Measurements from ENCODE around the gene PPM1F.
A peak's percentile ranks its signal among the peaks of the same experiment; 100 is the strongest.

PPM1F gene
- 39.2 to 51.7 (median 51.5) reads per million in 3 experiments for total RNA-seq

DNA sequence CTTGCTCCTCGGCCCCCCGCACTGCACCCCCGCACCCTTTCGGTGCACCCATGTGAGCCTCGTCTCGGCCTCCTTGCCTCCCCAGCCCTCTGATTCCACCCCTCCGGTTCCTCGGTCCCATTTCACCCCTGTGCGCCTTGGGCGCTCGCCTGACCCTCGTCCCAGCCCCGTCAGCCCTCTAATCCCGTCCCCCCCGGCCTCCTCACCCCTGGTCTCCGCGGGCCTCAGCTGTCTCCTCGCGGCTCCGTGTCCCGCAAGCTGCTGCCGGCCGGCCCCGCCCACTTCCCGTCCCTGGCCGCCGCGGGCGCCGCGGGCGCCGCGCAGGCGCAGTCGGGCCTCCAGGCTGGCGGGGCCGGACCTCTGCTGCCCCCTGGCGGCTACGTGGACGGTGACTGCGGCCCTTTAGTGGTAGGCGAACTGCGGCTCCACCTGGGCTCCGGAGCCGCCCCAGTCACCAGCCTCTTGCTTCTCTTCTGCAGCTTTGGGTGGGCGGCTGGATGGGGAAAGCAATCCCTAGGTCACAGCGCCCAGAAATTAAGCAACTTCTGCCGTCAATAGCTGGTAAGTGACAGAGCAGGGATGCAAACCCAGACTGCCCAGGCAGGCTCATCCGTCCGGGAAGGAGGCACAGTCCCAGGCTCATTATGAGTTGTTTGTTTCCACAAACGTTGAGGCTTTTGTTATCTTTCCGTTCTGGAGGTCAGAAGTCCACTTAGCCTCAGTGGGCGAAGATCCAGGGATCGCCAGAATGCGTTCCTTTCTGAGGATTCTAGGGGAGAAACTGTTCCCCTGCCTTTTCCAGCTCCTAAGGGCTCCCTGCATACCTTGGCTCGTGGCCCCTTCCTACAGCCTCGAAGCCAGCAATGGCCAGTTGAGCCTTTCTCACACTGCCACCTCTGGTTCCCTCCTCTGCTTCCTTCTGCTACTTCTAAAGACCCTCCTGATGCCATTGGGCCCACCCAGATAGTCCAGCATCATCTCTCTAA, at the start of gene PPM1F:
Gene PPM1F, minus strand, starts transcription at position 263 of the 986 bp plus-strand sequence. CDS start 6,800 bp downstream, outside the sequence.
- DNase-seq: peak; percentile 89

- DNase-seq: no peak
Observed at GRCh38 chr22:22001664-22002525, 49.2 kb upstream of the PPM1F start.

- no peak for DNase-seq
Observed at GRCh38 chr22:21998595-21999247, 46.1 kb upstream of the PPM1F start.

GRCh38 chr22:21996175-21996720, 43.6 kb upstream of the PPM1F start:
- DNase-seq: no peak

DNA sequence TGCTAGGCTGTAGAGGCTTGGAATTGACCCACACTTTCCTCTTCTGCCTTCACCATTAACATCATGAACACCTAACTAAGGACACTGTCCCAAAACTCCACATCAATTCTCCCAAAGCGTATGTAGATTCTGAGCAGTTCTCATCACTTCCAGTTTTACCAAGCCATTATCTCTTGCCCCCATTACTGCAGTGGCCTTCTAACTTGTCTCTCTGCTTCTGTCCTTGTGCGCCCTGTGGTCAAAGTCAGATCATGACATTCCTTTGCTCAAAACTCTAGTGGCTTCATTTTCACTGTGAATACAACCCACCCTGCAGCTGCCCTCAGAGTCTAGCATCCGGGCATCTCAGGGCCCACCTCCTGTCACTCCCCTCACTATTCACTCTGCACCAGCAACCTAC, 43.0 kb upstream of the PPM1F start:
- DNase-seq: no peak

- DNase-seq: no peak
Observed at GRCh38 chr22:21994881-21995444, 42.3 kb upstream of the PPM1F start.

- DNase-seq: no peak
Observed at GRCh38 chr22:21992593-21993237, 40.1 kb upstream of the PPM1F start.

DNA sequence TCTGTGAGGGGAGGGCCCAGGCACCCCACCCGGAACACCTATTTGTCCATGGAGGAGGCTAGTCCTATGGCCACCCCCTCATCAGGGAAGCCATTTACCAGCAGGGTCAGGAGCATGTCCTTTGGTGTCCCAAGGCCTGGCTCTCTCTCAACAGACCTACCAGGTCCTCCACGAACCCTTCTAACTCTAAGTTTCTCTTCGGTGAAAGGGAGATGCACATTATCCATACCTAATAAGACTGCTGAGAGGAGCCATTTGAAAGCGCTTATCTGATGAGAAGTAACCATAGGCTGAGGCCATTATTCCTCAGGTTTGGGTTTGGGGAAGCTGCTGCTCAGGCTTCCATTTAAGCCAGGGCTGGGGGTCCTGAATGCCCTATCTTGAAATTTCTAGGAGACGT, 39.1 kb upstream of the PPM1F start:
- DNase-seq: no peak

DNA sequence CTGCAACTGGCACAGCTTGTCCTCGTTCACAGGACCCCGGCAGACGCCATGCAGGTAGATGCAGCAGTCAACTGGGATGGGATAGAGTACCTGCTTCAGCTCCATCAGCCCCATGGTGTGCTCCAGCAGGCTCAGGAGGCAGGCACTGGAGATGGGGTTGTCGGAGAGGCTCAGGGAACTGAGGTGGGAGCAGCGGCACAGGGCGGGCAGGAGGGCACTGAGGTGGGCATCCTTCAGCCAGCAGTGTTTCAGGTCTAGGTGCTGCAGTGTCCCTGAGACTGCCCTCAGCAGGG, 38.6 kb upstream of the PPM1F start:
- DNase-seq: no peak

DNA sequence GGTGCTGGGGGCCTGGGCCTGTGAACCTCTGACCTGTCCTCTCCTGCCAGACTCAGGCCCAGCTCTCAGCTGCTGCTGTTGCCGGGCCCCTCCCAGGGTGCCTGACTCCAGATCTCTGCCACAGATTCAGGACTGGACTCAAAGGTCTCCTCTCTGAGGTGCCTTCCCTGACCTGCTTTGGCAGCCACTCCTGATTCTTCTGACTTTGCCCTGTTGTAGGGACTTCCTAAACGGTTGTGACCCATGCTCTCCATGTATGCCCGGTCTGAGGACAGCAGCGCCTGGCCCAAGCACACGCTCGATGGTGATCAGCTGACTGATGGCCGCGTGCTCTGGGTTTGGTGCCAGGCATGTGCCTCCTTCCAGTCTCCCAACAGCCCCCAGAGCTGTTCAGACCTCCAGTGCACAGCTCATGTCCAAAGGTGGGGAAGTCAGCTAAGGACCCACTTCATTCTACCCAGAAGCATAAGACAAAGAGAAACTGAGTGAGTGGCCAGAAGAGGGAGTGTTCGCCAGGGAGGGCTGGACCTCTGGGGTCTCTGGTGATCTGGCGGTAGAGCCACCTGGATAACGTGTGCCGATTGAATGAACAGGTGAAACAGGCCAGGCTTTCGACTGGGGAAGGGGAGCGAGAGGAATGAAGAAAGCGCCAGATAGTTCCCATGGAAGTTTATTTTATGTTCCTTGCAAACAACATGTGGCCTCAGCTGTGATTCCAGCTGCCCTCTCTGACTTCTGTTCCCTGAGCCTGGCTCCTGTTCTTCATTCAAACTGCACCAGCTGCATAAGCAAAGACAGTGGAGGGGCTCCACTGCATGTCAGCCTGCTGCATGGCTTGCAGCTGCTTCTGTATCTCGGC, 38.0 kb upstream of the PPM1F start:
- DNase-seq: no peak

DNA sequence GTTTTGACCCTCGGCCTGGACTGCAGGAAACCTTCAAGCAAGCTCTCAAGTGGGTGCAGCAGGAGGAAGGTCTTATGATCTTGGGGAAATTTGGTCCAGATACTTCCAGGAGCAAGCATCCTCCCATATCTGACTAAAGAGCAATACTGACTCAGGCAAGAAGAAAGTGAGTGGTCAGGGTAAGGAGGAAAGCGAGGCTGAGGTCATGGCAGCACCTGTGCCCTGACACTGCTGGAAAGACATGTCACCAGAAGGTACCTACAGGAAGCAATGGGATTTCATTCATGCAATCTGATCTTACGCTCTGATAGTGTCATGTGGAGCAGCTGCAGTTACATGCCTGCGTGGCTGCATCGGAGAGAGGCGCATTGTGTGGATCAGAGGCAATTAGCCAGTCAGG, 36.4 kb upstream of the PPM1F start:
- no peak for DNase-seq

DNA sequence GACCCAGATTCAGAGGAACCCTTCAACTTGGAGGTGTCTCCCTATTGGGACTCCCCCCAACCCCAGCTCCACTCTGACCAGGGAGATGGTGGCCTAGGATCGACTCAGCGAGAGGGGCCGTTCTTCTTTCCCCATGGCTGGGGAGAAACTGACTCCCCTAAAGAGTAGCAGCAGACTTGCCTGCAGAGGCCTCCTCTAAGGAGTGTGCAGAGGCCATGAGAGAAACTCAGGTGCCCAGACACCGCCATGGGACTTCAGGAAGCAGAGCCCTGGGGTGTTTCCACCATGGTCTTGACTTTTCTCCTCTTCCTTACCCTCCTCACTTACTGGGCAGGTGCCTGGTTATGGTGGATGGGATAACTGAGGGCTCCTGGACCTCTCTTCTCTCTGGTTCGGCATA, 32.6 kb upstream of the PPM1F start:
- DNase-seq: no peak

DNA sequence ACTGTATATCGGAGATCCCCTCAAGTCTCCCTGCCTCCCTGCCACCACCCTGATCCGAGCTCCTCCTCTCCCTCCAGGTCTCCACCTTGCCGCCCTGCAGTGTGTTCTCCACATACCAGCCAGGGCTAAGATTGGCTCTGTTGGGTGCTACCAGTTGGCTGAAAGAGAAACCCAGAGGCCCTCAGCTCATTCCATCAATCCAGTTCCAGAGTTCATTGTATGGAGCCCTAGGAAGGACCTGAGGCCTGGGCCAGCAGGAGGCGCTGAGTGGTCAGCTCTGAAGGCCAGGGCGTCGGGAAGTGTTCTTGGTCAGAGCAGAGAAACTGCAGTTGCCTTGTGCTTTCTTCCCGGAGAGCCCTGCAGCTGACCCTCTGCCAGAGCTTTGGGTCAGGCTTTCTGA, 32.1 kb upstream of the PPM1F start:
- DNase-seq: no peak

DNA sequence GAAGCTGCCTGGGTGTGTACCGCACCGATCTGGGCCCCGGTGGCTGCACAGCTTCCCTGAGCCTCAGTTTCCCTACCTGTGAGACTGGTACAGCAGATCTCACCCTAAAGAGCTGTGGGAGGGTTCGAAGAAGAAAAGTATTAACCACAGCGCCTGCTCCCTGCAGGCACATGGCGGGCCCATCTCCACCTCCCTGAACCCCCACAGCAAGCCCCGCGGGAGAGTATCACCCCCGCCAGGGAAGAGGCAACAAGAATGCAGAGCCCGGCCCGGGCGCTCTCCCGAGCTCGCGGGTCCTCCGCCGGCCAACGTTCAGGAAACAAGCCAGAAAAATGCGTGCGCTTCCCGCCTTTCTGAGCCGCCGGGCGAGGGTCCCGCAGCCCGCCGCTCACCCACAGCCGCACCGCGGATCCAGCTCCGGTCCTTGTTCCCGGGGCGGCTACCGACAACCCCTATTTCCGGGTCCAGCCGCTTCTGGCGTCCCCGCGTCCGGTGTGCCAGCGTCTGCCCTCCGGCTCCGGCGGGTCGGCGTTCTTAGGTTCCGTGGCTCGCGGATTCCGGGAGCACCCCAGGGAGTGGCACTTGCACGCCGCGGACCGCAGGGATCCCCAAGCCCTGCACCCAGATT, 29.8 kb upstream of the PPM1F start, which contains the start of gene TOP3B:
Gene TOP3B, minus strand, starts transcription at position 450 of the 628 bp plus-strand sequence. CDS start 7,078 bp downstream, outside the sequence.
- peak; percentile 62 for DNase-seq

DNA sequence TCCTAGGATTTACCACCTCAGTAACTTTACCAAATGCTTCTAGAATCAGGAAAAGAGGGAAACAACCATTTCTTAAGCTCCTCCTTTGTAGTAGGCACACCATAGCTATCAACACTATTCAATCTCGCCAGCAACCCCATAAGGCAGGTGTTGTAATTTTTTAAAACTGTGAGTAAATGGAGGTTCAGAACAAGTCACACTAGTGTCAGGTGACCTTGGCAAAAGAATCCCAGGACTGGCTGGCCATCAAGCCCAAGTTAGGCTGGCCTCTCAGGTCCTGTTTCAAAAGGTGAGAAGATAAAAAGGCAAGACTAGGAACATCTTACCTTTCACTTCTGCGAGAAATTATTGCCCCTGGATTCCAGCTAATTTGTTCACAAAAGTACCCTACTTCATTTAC, 29.2 kb upstream of the PPM1F start:
- no peak for DNase-seq

DNA sequence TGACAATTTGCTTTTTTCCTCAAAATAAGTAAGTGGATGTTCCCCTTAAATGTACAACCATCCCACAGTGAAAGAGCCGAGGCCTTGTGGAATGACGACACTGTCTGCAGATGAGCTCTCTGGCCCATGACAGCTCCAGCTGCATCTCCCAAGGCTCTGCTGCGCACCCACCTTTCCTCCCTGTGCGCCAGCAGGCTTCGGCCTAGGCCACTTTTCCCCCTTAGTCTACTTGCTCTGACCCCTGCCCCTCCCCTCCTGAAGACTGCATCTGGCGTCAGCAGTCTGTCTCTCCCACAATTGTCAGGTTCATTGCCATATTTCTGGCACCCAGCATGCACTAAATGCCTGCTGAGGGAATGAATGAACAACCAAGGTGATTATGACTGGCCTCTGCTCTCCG, 27.9 kb upstream of the PPM1F start:
- DNase-seq: no peak

DNA sequence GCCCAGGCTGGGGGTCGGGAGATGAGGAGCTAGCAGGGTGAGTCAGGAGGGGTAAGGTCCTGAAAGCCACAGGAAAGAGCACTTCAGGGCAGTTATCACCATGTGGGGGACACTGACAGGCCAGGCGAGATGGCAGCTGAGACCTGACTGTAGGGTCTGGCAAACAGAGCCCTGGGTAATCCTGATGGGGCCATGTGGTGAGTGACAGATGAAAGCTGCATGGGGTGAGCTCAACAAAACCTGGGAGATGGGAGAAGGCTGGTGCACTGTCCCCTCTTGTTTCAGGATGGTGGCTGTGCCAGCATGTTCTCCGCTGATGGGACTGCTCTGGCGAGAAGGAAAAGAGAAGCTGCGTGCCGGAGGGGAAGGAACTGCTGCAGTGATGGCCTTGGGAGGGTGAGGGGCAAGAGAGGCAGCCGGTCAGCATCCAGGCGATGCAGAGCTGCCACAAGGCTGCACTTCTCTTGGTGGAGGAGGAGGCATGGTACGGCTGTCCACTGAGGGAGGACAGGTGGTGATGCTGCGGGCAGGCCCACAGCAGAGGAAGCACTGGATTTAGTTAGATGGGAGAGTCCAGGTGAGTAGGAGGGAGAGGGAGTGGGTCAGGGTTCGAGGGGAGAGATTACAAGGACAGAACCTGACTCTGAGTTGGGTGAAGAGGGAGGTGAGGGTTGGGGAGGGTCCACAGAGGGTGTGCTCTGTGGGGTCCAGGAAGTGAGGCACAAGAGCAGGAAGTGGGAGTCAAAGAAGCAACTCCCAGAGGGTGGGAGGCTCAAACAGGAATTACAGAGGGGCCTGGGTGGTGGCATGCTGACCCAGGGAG, 26.1 kb upstream of the PPM1F start:
- no peak for DNase-seq

DNA sequence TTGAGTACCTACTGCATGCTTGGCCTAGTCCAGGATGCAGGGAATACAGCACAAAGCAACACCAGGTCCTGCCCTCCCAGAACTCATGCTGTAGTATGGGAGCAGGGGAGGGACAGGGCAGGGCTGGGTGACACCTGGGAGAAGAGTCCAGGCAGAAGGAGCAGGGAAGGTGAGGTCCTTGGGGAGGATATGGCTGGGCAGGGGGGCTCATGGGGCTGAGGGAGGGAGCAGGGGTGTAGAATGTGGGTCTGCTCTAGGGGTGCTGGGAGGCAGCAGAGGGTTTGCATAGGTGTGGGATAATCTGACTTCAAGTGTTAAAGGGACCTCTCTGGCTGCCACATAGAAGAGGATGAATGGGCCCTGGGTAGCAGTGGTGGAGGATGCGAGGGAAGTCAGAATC, 25.2 kb upstream of the PPM1F start:
- DNase-seq: no peak

DNA sequence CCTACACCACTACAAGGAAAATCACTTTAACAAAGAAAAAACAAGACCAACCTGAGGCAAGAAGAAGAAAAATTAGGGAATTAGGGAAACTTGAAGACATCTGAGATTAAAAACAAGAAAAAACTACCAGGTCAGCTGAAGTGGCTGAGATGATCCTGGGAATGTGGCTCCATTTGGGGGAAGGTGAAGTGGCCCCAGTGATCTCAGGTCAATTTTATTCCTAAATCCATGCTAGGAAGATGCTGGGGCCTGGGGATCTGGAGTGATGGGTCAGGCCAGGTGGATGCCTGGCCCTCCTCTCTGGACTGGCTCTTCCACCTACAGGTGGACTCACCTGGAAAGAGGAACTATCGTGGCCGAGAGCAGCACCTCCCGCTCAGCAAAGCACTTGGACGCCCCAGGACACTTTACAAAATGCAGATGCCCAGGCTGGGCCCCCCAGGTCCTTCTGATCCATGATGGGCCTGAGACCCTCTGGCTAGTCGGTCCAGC, 23.3 kb upstream of the PPM1F start:
- DNase-seq: no peak
